NCI-H69 (cell line): ENCODE results near the gene IFI44.

Source experiments
- DNase-seq: peaks from one replicate; lab custom pipeline; 2025; lab: John Stamatoyannopoulos, UW

Gene IFI44

DNA sequence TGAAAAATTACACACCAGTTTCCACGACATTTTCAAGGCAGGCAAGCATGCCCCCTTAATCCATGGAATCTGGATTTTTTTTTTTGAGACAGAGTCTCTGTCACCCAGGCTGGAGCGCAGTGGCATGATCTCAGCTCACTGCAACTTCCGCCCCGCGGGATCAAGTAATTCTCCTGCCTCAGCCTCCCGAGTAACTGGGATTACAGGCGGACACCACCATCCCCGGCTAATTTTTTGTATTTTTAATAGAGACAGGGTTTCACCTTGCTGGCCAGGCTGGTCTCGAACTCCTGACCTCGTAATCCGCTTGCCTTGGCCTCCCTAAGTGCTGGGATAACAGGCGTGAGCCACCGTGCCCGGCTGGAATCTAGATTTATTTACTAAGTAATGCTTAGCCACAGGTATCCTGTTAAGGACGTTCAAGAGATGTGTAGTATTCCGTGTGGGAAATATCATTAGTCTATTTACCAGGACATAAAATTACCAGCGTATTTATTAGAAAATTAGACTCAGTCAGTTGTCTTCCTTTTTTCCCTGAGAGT lies 2.5 kb downstream of the IFI44 start:
- DNase-seq: no peak

DNA sequence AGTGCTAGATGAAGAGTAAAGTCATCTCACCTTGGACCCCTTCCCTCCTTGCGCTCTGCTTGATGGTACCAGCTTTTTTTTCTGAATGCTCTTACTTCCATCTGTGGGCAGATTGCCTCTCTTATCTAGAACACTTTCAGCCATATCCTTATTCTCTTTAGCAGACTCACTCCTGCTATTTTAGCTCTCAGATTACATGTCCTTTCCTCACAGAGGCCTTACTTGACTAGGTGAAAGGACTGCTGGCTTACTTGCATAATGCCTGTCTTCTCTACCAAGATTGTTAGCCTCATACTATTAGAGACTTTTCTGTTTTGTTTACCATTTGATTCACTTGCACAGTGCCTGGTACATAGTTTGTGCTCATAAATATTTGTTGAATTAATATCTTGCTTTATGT lies 9.3 kb downstream of the IFI44 start:
- no peak for DNase-seq

DNA sequence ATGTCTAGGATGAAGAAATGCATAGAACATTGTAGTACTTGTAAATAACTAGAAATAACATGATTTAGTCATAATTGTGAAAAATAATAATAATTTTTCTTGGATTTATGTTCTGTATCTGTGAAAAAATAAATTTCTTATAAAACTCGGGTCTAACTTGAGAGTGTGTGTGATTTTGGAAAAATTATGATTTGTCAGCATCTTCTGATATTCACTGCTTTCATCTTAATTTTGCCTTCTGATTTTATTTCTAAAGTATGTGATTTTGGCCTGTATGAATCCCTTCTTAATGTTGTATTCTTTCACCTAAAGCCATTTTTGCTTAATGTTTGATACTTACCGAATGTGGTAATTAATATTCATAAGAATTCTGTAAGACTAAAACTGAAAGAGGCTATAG lies 14.3 kb downstream of the IFI44 start:
- no peak for DNase-seq

DNA sequence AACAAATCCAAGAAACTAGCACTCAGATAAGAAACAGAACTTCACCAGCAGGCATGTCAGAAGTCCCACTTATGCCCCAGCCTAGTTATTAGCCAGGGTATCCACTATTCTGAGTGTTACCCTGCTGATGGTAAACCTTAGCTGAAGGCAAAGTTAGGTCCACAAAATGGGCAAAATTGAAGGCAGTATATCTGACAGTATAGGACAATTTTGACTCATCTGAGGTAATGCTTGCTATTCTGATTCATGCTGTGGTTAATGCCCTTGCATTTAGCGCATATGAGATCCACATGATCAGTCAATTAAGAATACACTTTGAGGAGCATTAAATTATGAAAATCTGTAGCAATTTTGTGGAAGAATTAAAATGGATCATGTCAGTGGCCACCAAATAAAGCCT lies 15.1 kb downstream of the IFI44 start:
- DNase-seq: no peak

DNA sequence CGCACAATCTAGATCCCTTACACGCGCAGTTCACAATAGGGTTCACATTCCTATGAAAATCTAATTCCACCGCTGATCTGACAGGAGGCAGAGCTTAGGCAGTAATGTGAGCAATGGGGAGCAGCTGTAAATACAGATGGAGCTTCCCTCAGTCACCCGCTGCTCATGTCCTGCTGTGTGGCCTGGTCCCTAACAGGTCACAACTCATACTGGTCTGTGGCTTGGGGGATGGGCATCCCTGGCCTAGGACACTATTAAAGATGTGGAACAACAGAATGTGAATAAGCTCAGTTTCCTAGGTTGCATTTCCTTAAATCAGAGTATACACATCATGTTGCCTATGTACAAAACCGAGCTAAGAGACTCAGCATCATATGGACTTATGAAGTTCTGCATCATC lies 16.2 kb downstream of the IFI44 start:
- no peak for DNase-seq

DNA sequence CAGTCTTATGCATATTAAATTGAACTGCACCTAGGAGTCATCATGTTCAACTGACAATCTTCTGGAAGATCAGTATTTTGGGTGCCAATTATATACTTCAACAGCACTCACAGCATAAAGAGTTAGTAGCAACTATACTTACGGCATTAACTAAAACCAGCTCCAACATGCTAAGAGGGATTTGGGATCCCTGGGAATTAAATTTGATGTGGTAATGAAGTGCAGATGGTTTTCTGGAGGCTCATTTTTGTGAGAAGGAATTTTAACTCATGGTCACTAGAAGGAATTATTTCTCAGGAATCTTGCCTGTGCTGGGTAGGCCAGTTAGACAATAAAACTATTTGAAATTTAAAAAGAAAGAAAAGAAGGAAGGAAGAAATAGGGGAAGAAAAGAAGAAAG lies 18.3 kb downstream of the IFI44 start:
- DNase-seq: no peak

DNA sequence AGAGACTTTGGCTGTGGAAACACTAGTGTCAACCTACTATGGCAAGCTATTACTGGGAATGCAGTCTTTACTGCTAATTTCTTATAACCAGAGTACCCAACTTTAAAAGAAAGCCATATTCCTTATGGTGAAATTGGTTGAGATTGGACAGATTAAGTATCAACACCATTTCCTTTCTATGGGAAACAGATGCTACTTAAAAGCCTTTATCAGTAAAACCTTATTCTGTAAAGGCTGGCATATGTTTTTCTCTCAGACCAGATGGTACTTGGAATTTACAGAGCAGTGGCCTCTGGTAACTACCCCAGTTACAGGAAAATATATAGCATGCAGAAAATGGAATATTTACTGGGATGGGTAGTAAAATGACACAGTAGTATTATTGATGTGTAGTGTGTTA lies 18.8 kb downstream of the IFI44 start:
- DNase-seq: no peak

DNA sequence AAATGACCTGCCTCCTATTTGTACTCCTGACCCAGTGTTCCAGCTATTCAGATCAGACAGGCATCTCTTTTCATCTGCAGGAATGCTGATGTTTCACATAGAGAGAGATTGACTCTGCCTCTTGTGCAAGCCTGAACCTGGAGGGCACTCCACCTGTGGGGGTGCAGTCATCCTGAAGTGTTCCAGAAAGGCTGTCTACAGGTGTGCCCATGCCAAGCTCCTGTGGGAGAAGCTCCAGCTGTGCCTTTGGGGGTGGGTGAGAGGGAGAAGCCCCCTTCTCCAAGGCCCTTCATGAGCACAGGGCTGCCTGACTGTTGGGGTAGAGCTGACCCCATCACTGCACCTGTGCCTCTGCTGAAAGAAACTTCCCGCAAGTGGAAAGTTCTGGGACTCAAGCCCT lies 22.8 kb downstream of the IFI44 start:
- DNase-seq: no peak

DNA sequence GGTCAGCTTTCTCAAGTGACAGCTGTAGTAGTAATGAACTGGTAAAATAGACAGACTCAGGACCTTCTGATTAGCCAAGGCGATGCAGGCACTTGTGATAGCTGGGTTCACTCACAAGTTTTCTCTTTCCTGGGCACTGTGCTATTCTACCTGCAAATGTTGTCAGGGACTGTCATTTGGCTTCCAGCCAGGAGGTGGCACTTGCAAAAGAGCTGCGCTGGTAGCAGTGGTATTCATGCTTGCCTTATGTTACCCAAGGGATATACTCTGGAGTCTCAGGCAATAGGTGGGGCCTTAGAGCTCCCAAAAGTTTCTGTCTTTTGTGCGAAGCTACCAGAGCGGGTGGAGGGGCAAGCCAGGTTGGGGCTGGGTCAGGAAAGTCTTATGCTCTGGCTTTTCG lies 23.5 kb downstream of the IFI44 start:
- DNase-seq: peak; percentile 3

DNA sequence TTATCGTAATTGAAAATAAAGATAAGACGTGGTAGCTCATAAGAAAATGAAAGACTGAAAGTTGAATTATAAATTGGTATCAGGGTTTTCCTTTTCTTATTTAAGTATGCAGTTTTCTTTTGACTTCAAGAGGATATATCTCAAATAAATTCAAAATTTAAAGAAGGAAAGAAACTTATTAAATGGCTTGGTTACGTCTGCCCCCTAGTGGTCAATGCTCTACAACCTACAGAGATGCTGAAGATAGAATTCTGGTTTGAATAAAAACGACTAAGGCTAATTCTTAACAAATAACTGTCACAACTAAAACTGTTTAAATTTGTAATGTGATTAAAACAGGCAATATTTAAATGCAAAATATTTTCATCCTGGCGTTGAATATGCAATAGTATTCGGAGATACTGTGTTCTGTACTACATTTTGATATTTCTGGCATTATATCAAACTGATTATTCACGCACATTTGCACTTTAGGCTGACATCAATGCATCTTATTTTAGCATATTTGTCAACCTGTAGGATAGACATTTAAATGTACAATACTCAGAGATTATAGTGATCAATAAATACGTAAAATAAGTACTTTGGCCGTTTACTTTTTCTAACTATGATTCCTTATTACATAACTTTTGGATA lies 26.8 kb downstream of the IFI44 start:
- peak; percentile 36 for DNase-seq

DNA sequence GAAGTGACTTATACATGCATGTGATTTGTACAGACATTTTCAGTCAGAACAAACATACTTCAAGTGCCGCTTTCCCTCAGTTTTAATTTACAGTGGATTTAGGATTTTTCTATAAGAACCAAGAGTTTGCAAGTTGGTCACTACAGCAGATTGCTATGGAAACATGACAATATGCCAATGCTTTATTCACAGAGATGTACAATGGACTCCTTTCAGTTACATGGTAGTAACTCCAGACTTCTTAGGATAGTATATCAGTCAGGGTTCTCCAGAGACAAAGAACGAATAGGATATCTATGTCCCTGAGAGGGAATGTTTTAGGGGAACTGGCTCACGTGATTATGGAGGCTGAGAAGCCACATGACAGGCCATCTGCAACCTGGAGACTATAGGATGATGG lies 27.4 kb downstream of the IFI44 start:
- DNase-seq: no peak

DNA sequence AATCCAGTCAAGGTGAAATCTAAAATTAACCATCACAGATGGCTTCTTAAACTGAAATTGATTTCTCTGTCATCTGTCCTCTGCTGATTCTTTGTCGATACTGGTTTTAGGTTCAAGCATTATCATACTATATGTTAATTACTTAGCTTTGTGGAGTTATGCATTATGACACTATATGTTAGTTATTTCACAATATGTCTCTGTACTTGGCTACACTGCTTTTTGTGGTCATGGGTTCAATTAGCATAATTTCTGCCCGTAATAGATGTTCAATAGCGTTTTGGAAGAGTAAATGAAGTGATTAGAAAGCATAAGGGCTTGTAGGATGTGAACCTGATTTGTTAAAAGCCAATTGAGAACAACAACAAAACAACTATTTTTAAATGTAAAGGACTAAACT lies 28.2 kb downstream of the IFI44 start:
- DNase-seq: no peak

DNA sequence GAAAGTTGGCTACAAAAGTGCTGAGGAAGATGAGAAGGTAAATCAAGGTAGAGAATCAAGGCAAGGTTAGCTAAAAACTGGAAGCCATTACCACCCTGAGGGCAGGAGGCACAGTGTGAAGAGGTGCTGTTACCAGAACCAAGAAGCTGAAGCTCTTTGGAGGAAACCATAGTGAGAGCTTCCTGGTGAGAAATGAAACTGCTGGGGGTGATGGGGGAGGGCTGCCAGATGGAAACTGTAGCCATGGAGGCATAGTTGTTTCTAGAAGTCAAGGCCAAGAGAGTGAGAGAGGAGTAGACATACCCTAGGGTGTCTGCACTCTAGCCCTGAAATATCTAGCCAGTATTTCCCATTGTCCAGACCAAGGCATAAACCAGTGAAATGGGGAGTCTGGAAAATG lies 28.7 kb downstream of the IFI44 start:
- DNase-seq: no peak

DNA sequence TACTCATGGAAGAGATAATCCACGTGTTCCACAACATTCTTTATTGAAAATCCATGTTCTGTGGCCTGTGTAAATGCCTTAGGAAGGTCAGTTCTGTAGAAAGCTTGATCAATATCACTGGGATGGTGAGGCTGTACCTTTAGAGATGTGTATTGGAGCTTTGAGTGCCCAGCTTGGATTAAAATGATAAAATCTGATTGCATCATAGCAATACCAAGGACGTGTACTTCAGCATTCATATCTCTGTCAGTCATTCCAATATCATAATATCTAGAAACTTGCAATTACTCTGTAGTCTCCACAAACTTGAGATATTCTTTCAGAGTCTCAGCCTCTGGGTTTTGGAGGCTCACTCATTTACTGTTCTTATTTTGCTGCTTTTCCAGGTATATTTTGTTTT lies 31.6 kb downstream of the IFI44 start:
- DNase-seq: no peak

DNA sequence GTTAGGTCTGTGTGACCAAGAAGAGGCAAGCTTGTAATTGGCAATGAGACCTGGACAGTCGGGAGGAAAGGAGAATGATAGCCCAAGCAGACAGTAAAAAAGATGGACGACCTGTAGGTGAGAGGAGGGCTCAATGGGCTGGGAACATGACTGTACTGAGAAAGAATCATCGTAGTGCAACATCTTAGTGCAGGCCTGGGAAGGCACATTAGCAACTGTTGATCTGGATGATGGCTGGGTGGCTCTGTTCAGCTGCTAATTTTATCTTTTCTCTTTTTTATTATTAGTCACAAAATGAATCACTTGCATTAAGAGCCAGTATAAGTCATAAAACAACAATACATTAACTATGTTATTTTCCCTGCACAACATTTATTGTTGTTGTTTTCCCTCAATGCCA lies 32.9 kb downstream of the IFI44 start:
- no peak for DNase-seq

DNA sequence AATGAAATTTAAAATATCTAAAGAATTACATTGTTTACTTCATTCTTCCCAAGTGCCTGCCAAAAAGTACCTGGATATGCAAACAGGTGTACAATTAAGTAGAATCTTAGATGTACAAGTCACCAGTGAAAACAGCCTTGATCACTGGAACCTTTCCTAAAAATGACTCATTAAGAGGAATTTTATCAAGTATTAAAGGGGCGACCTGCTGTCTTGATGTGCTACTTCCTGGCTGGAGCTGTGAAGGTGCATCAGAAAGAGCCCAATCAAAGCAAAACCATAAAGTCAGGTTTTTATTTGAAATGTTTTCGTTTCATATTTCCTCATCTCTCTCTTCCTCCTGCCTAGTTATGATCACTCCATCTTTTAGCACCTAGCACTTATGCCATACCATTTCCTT lies 33.4 kb downstream of the IFI44 start:
- DNase-seq: no peak

DNA sequence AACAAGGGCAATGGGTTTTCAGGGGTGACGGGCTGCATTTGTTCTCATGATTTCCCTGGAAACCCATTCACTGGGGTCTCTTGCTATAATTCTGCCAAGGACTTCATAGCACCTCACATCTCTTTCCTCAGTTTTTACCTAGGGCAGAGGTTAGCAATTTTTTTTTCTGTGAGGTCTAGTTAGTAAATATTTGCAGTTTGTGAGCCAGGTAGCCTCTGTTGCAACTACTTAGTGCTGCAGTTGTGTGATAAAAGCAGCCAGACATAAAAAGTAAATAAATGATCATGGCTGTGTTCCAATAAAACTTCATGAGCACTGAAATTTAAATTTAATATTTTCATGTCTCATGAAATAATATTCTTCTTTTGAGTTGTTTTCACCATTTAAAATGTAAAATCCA lies 37.7 kb downstream of the IFI44 start:
- no peak for DNase-seq

DNA sequence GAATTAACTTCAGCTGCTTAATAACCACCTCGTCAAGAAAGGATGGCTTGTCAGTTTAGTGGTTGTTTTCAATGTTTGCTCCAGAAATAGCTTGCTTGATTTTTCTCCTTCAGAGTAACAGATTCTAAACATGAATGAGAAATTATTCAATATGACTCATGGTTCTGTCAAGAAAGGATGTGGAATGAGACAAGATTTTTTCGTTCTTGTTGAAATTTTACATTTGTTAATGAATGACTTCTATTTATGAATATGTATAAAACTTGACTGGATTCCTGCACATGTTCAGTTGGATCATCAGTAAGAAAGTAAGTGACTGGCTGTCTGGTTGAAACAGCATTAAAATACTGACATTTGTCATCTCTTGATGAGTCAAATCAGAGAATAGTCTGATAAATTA lies 38.3 kb downstream of the IFI44 start:
- DNase-seq: no peak

DNA sequence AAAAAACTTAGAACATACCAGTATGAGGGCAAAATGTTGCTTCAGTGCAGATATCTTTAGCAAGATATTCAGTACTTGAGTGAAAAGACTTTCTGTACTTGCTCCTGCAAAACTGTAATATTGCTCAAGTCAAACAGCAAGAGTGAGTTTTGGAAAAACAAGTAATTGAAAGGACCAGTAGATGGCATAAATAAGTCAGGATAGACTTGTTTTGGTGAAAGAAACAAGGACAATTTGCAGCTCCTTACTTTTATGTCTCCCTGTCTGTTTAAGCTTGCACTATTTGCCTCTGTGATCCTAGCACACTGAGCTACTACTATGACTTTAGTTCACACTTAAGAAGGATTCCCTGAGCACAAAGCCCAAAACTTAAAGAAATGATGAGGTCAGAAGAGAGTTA lies 39.1 kb downstream of the IFI44 start:
- no peak for DNase-seq

DNA sequence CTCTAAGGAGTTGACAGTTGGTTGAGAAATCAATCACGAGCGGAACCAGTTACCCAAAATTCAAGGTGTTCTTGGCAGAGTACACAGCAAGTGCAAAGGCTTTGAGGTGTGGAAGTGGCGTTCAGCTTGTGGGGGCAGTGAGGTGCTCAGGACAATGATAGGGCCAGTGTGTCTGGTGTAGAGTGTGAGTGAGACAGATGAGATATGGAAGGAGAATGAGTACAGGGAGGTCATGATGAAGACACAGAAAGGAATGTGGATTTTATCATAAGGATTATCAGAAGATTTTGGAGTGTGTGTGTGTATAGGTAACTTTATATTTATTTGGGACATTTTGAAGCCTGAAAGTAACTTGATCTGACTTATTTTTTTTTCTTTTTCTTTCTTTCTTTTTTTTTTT lies 40.9 kb downstream of the IFI44 start:
- DNase-seq: no peak

DNA sequence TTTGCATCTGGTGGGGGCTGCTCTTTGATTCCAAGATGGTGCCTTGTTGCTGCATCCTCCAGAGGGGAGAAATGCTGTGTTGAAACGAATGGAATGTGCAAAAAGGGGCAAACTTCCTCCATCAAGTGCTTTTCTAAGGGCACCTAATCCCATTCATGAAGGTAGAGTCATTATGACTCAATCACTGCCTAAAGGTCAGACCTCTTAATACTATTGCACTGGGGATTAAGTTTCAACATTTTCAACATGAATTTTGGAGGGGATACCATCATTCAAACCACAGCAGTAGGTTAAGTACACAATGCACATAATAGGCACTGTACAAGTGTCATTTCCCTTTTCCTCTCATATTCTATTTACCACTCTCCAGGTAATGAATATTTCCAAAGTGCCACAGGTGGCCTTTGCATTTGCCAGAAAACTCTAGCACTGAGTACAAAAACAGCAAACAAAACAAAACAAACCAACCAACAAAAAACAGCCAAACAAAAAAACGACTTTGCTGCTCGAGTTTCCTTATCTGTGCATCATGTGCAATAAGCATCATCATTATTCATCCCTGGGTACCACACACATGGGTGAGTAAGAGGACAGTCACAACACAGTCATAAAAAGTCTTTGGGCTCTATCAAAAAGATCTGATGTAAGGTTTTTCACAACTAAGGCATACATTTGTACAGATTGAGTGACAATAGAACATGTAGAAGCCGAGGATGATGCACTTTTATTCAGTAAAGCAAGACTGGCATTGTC lies 42.5 kb downstream of the IFI44 start:
- no peak for DNase-seq

DNA sequence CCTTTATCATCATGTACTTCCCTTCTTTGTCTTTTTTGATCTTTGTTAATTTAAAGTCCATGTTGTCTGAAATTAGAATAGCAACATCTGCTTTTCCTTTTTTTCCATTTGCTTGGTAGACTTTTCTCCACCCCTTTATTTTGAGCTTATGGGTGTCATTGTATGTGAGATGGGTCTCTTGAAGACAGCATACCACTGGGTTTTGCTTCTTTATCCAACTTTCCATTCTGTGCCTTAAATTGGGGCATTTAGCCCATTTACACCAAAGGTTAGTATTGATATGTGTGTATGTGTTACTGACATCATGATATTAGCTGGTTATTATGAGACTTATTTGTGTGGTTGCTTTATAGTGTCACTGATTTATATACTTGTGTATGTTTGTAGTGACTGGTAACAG lies 50.2 kb downstream of the IFI44 start:
- DNase-seq: no peak

DNA sequence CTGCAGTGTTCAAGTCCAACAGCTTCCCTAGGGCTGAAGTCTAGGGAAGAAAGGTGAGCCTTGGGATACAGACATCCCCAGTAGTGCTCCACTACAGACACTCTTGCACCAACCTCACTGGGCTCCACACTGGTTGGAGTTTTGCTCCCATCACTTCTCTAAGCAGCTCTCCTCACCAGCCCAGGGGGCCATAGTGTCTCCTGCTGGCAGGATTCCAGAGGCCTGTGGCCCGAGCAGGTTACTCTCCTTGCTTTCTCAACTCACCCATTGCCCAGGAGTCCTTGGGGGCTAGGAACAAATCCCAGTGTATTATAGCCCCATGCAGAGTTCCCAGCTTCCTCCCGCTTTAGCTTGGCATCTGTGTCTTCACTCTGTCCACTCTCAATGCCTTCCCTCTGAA lies 52.8 kb downstream of the IFI44 start:
- no peak for DNase-seq

DNA sequence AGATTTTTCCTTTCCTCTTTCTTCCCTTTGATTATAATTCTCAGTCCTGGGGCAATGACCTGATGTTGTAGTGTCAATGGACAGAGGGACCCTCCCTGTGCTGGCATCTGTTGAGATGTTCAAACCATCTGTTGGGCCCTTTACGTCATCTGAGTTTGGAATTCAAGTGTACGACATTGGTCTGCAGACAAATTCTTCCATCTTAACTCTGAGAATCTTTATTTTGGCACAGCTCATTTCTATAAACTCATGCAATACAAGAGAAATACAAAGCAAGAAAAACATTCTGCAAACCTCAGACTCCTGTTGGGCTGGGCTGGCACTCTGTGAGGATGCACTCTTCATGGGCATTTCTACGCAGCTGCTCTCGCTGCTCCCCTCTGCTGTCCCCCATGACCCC lies 54.2 kb downstream of the IFI44 start:
- DNase-seq: no peak
